OCI-LY1 (cell line): Measurements from ENCODE around the gene LITAFD.

Source experiments
- CTCF ChIP-seq: fragments of 200-600 bp; sonication (generic), shearing (Covaris generic); IDR thresholded peaks from 2 replicates; pipeline ENCODE4 v1.5.1; 2017; ENCODE audit warnings: mild to moderate bottlenecking, antibody characterized with exemption, low read length, moderate library complexity, mixed read lengths
- EZH2 ChIP-seq: fragments of 200-600 bp; sonication (generic), shearing (Covaris generic); IDR thresholded peaks from 2 replicates; pipeline ENCODE4 v1.8.0; 2017; ENCODE audit warnings: borderline replicate concordance, mixed run types, mild to moderate bottlenecking, antibody characterized with exemption, low read length, moderate library complexity, mixed read lengths

- TF ChIP-seq CTCF (no peak), EZH2 (no peak)
Measured at GRCh38 chr16:8898660-8899318, 16.6 kb downstream of the LITAFD start.
